Renal cortical epithelial cell (primary cell): ENCODE results near the gene IL11. TPM values are rescaled to one million over a fixed set of nuclear protein-coding genes. Genes with fewer than 3 reads are reported as not detected.

Experiments used
- DNase-seq: peaks from one replicate; pipeline ENCODE4 v3.0.0-alpha.2; 2011; ENCODE audit warnings: low read depth
- total RNA-seq: library from RNA; depleted of rRNA; stranded (reverse); fragments of >200 nt; gene quantifications from 2 replicates; pipeline ENCODE4 v1.2.3, GENCODE V29; 2014

The IL11 gene
- total RNA-seq, 1 donor from 2014 or later = 3.7 TPM

DNA sequence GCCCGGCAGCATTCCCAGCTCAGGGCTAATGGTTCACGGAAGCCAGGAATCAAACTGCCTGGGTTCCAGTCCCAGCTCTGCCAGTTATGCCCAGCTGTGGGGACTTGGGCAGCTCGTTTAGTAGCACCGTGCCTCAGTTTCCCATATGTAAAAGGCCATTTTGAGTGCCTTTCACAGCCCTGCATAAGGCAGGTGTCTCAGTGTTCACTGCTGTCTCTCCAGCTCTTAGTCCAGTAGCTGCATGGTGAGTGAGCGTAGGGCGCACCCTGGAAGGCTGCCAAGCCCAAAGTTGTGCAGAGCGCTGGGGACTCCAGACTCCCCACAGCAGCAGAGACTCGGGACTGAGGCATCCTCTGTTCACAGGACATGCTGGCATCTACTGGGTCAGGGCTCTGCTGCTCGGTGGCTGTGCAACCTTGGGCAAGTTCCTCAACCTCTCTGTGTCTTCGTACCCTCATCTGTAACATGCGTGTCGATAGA, 21.0 kb upstream of the IL11 start:
- no peak for DNase-seq

DNA sequence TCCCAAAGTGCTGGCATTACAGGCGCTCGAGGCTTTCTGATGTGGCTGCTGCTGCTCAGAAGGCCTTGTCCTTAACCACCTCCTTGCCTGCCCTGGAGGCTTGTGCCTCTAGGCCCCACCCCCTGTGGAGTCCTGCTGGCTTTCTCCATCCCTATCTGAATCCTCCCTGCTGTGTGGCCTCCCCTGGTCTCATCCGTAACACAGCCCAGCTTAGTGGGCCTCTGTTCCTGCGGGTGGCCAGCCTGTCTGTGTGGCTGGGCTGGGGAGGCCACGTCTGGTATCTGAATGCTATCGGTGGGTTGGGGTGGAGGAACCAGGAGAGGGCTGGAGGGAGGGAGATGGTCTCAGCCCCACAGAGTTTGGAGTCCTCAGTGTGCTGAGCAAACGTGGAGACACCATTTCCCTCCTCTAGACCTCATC, 20.2 kb upstream of the IL11 start:
- DNase-seq = no peak

GRCh38 chr19:55389386-55390317, 19.4 kb upstream of the IL11 start:
- DNase-seq = no peak

DNA sequence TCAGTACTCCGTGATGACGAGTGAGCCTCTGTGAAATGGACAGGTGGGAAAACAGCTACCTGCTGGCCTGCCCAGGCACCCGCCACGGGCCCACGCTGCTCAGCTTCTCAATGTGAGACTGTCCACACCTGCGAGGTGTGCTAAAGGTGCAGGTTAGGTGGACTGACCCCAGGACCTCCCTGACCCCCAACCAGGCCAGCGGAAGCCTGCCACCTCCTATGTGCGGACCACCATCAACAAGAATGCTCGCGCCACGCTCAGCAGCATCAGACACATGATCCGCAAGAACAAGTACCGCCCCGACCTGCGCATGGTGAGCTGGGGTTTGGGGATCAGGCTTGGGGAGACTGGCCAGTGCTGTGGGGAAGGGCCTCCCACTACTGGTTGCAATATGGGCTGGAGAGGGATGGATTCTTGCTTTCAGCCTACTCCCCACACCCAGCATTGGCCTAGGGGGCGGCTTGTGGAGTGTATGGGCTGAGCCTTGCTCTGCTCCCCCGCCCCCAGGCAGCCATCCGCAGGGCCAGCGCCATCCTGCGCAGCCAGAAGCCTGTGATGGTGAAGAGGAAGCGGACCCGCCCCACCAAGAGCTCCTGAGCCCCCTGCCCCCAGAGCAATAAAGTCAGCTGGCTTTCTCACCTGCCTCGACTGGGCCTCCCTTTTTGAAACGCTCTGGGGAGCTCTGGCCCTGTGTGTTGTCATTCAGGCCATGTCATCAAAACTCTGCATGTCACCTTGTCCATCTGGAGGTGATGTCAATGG, 17.7 kb upstream of the IL11 start:
- no peak for DNase-seq

DNA sequence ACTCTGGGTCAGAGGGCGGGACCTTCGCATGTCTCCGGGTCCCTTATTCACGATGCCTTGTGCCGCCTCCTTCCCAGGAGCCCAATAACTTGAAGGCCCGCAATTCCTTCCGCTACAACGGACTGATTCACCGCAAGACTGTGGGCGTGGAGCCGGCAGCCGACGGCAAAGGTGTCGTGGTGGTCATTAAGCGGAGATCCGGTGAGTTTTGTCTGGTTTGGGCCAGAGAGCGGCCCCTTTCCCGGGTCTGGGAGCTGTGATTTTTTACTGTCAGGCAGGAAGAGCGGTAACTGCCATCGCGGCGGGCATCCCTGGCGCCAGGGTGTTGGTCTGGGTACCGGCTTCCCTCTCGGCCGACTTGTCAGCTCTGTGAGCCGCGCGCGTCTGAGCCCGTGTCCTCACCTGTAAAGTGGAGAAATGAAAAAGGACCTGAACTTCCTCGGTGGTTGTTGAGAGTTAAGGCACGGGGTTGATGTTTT, 16.3 kb upstream of the IL11 start:
- no peak for DNase-seq

- DNase-seq = peak; percentile 93
Observed at GRCh38 chr19:55385724-55386492, 15.6 kb upstream of the IL11 start, which contains the start of gene RPL28. TSS of gene RPL28 (plus strand) at chr19:55385932. CDS start at chr19:55386358, 426 bp downstream.

GRCh38 chr19:55384920-55385723, 14.9 kb upstream of the IL11 start:
- peak; percentile 95 for DNase-seq

DNA sequence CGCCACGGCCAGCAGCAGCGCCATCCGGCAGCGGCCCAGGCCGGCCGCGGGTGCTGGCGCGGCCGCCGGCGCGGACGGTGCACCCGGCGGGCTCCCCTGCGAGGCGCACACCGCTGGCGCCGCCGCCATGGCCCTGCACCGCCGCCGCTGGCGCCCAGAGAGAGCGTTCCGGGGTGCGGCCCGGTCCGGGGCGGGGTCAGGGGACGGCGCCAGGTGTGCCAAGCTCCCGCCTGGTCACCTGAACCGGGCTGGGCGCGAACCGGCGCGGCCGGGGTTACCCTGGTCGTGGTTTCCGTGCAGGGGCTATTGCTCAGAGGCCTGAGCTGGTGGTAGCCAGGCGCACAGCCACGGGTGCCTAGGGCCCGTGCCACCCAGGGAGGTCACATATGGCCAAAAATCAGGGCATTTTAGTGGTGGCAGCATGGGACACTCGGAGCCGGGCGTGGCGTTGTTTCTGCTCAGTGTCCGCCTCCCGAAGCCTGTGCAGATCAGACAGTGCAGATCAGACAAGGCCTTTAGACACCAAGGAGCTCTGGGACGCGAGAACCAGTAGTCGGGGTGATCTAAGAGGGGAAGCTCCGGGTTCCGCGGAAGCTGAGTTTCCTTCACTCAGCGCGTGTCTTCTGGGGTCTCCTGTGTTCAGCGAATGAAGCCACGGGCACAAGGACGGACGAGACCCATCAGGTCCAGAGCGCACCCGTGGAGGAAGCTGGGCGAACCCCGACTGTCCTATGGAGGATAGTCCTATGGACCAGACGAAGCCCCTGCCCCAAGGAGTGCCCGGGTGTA, 14.1 kb upstream of the IL11 start, which contains the start of gene TMEM238:
TSS of gene TMEM238 (minus strand) at position 162 of the 789 bp plus-strand sequence. CDS start at position 129, 33 bp downstream.
- no peak for DNase-seq

- no peak for DNase-seq
Observed at GRCh38 chr19:55383279-55384130, 13.2 kb upstream of the IL11 start.

DNA sequence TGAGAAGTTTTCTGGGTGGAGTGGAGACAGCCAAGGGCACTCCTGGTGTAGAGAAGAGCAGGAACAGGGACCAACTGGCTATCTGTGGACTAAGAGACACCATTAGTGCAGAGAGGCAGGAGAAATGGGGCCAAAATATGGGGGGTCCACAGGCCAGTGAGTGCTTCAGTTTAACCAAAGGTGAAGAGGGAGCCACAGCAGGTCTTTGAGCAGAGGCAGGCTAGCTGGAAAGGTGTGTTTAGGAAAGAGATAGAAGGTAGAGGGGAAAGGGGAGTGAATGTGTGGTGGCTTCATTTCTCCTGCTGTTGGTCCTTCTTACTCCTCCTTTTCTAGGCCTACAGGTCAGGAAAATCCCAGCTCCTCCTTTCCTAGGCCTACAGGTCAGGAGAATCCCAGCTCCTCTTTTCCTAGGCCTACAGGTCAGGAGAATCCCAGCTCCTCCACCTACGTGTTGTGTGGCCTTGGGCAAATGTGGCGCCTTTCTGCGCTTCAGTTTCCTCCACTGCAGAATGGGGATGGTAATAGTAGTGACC, 12.3 kb upstream of the IL11 start:
- DNase-seq = no peak

DNA sequence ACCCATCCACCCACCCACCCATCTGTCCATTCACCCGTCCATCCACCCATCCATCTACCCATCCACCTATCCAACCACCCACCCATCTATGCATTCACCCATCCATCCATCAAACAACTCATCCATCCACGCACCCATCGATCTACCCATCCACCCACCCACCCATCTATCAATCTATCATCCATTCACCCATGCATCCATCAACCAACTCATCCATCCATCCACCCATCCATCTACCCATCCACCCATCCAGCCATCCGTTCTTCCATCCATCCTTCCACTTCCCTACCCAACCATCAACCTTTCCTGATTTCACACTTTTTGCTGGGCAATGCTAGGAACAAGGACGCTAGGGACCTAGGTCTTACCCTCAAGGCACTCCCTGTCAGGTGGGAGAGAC, 11.8 kb upstream of the IL11 start:
- no peak for DNase-seq

DNA sequence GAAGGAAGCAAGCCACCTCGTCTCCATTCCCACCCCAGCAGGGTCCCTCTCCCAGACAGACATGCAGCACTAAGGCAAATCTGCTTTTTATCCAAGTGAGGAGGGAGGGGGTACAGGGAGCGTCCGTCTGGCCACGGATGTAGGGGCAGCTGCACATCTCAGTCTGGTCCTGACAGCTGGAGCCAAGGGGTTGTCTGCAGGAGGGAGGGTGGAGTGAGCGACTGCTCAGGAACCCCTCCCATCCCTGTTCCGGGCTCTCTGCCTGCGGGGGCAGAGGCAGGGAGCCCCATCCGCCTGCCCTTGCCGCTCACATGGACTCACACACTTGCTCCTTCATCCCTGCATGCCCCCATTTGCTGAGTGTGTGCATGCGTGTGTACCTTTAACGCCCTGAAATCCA, 8.9 kb upstream of the IL11 start:
- no peak for DNase-seq

- DNase-seq = no peak
Observed at GRCh38 chr19:55377356-55378131, 7.3 kb upstream of the IL11 start.

GRCh38 chr19:55376241-55376933, 6.1 kb upstream of the IL11 start, which contains the start of gene TMEM190:
TSS of gene TMEM190 (plus strand) at chr19:55376826. CDS start at chr19:55376854, 28 bp downstream.
- DNase-seq = no peak

DNA sequence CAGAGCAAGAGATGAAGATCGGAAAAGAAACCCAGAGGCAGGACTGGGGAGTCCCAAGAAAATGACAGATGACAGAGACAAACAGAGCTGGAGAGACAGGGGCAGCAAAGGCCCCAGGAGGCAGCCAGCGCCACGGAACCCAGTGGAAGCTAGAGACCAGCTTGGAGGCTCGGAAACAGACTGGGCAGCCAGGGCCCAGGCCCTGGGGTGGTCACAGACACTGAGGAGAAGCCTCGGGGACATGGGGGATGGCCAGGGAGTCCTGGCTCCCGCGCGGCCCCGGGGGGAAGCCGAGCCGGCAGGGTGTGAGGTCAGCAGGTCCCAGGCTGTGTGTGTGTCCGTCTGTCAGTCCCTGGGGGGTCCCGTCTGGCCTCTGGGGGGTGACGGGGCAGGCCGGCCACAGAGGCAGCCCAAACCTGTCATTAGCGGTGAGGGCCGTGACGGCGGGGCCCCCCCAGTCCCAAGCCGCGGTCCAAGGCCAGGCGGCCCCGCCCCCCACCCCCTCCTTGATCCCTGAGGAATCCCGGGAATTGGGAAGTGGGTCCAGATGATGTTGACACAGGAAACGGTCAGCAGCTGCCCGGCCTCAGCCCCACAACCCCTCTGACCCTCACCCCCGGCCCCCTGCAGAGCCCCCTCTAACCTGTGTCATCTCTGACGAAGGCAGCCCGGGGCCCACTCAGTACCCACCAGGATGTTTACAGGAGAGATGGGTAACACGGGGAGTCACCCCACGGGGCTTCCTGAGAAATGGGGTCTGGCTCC, 3.9 kb upstream of the IL11 start:
- no peak for DNase-seq

DNA sequence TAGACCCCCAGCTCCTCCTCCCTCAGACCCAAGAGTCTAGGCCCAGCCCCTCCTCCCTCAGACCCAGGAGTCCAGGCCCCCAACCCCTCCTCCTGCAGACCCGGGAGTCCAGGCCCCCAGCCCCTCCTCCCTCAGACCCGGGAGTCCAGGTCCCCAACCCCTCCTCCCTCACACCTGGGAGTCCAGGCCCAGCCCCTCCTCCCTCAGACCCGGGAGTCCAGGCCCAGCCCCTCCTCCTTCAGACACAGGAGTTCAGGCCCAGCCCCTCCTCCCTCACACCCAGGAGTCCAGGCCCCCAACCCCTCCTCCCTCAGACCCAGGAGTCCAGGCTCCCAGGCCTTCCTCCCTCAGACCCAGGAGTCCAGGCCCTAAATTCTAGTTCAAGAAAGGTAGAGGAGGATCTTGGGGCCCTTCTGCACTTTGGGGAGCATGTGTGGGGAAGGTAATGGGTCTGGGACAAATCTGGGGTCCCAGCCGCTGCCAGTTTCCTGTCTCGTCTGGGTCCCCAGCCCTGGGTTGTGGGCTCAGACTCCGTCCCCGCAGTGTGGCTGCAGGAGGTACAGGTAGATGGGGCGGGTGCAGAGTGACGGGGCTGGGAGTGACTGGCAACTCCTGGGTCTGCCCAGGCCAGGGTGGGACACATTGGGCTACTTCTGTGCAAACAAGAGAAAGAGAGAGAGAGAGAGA, 3.2 kb upstream of the IL11 start:
- DNase-seq = no peak
